GM12878 (cell line): ENCODE data around the gene MTHFR. TPM values are rescaled to one million over a fixed set of nuclear protein-coding genes. Genes with fewer than 3 reads are reported as not detected.

Experiments
- CEBPB ChIP-seq, 2 experiments: fragments of 150-350 bp in 1 of 2; IDR thresholded peaks; 2 replicates each; pipeline ENCODE4 v1.6.1; 2012 to 2014; ENCODE audit warnings: low read depth in 2 of 2, low read length in 2 of 2, borderline replicate concordance in 1 of 2, inconsistent platforms in 1 of 2
- CHD1 ChIP-seq: IDR thresholded peaks from 2 replicates; pipeline ENCODE4 v1.6.1; 2012; ENCODE audit warnings: low read depth, low read length, improper control_type of control experiment
- HDAC2 ChIP-seq: fragments of 200-600 bp; sonication (generic); IDR thresholded peaks from 2 replicates; pipeline ENCODE4 v1.6.1; 2017
- IRF4 ChIP-seq: IDR thresholded peaks from 2 replicates; pipeline ENCODE4 v1.6.1; 2011; ENCODE audit warnings: low read depth, low read length
- KAT2A ChIP-seq: conservative IDR thresholded peaks from 2 replicates; pipeline ENCODE4 v1.6.1; 2011; ENCODE audit warnings: low read depth, low read length; ENCODE audit not compliant: control insufficient read depth
- KDM1A ChIP-seq: fragments of 200-600 bp; sonication (generic); IDR thresholded peaks from 2 replicates; pipeline ENCODE4 v1.6.1; 2016; ENCODE audit warnings: borderline replicate concordance
- MEF2B ChIP-seq: fragments of 450-650 bp; IDR thresholded peaks from 2 replicates; pipeline ENCODE4 v1.6.1; 2018; ENCODE audit warnings: mild to moderate bottlenecking, moderate library complexity; ENCODE audit not compliant: partially characterized antibody, poor library complexity, severe bottlenecking
- MTA2 ChIP-seq: fragments of 450-650 bp; IDR thresholded peaks from 2 replicates; pipeline ENCODE4 v1.6.1; 2016; ENCODE audit warnings: low read depth, mild to moderate bottlenecking, moderate library complexity
- MTA3 ChIP-seq: IDR thresholded peaks from 2 replicates; pipeline ENCODE4 v1.6.1; 2012; ENCODE audit warnings: low read length, inconsistent platforms, borderline replicate concordance
- MXI1 ChIP-seq: fragments of 150-350 bp; IDR thresholded peaks from 2 replicates; pipeline ENCODE4 v1.6.1; 2011; ENCODE audit warnings: low read depth, mild to moderate bottlenecking, inconsistent platforms, low read length, improper control_type of control experiment
- NR2F1 ChIP-seq: fragments of 450-650 bp; conservative IDR thresholded peaks from 2 replicates; pipeline ENCODE4 v1.6.1; 2017; ENCODE audit warnings: mild to moderate bottlenecking
- POLR2AphosphoS5 ChIP-seq: IDR thresholded peaks from 2 replicates; pipeline ENCODE4 v1.6.1; 2011; ENCODE audit warnings: mild to moderate bottlenecking, low read length, inconsistent platforms
- RAD21 ChIP-seq: IDR thresholded peaks from 2 replicates; pipeline ENCODE4 v1.6.1; 2011; ENCODE audit warnings: mild to moderate bottlenecking, low read depth, low read length, moderate library complexity; ENCODE audit not compliant: insufficient read depth
- SRF ChIP-seq, 2 experiments: IDR thresholded peaks; 2 replicates each; pipeline ENCODE4 v1.6.1; 2011; ENCODE audit warnings: low read depth in 2 of 2, low read length in 2 of 2, mild to moderate bottlenecking in 1 of 2, moderate library complexity in 1 of 2
- STAT1 ChIP-seq: fragments of 450-650 bp; conservative IDR thresholded peaks from 2 replicates; pipeline ENCODE4 v1.6.1; 2014; ENCODE audit warnings: antibody characterized with exemption, mild to moderate bottlenecking
- SUZ12 ChIP-seq: fragments of 200-600 bp; sonication (generic); IDR thresholded peaks from one replicate; pipeline ENCODE4 v1.6.1; 2018; ENCODE audit warnings: antibody characterized with exemption, mild to moderate bottlenecking; ENCODE audit not compliant: unreplicated experiment
- TCF3 ChIP-seq: IDR thresholded peaks from 2 replicates; pipeline ENCODE4 v1.6.1; 2012; ENCODE audit warnings: low read depth, mild to moderate bottlenecking, low read length, borderline replicate concordance; ENCODE audit not compliant: insufficient read depth
- ZBED1 ChIP-seq: IDR thresholded peaks from 2 replicates; pipeline ENCODE4 v1.6.1; 2016; ENCODE audit warnings: borderline replicate concordance
- ZNF622 ChIP-seq: fragments of 450-650 bp; IDR thresholded peaks from 2 replicates; pipeline ENCODE4 v1.6.1; 2017; ENCODE audit warnings: mild to moderate bottlenecking, inconsistent platforms
- polyA plus RNA-seq, 11 experiments: library from polyadenylated mRNA; depleted of rRNA in 4 of 11; unstranded in 6 of 11; stranded (reverse) in 5 of 11; fragments of >200 nt; fragmentation: Nextera tagmentation in 4 of 11; fragmentation: Illumina TruSeq in 1 of 11; extraction: Ambion mirVana in 4 of 11; extraction: Trizol in 1 of 11; gene quantifications; 1 replicate in 1 of 11; 2 replicates in 10 of 11; pipeline versions ENCODE4 v1.2.1 to v1.2.3, GENCODE V29; 2011 to 2016; ENCODE audit warnings: inconsistent platforms in 2 of 11, missing spikeins in 2 of 11, low read depth in 1 of 11
- total RNA-seq, 4 experiments: library from RNA; depleted of rRNA in 3 of 4; stranded (reverse); fragments of >200 nt in 3 of 4; fragmentation: Illumina TruSeq in 1 of 4; extraction: Trizol in 1 of 4; gene quantifications; 2 replicates each; pipeline versions ENCODE4 v1.2.1 to v1.2.3, GENCODE V29; 2013 to 2021
- TF ChIP-seq, protein P1 (sequence below), 3 experiments: IDR thresholded peaks in 2 of 3; conservative IDR thresholded peaks in 1 of 3; 2 replicates each; pipeline ENCODE4 v1.5.1; 2011; ENCODE audit warnings: low read depth in 3 of 3, low read length in 3 of 3, mild to moderate bottlenecking in 3 of 3, control low read depth in 2 of 3, moderate library complexity in 2 of 3, inconsistent platforms in 1 of 3, mixed read lengths in 1 of 3; ENCODE audit not compliant: control insufficient read depth in 2 of 3, insufficient read depth in 1 of 3; ENCODE audit errors: extremely low read depth in 1 of 3
- TF ChIP-seq, protein P2 (sequence below): fragments of 450-650 bp; IDR thresholded peaks from 2 replicates; pipeline ENCODE4 v1.6.1; 2018; ENCODE audit warnings: borderline replicate concordance, mild to moderate bottlenecking; ENCODE audit not compliant: partially characterized antibody
- TF ChIP-seq, protein P3 (sequence below): fragments of 450-650 bp; conservative IDR thresholded peaks from 2 replicates; pipeline ENCODE4 v1.6.1; 2017; ENCODE audit warnings: mild to moderate bottlenecking, moderate library complexity
- TF ChIP-seq, protein P4 (sequence below): fragments of 450-650 bp; IDR thresholded peaks from 2 replicates; pipeline ENCODE4 v1.6.1; 2016; ENCODE audit warnings: mild to moderate bottlenecking

MTHFR gene
- total and polyA plus RNA-seq, 10 of the 15 experiments (the other 5 are each of a cell fraction or from before 2014, with no cell fraction given) = 1.0 to 16.8 (median 9.4) TPM

DNA sequence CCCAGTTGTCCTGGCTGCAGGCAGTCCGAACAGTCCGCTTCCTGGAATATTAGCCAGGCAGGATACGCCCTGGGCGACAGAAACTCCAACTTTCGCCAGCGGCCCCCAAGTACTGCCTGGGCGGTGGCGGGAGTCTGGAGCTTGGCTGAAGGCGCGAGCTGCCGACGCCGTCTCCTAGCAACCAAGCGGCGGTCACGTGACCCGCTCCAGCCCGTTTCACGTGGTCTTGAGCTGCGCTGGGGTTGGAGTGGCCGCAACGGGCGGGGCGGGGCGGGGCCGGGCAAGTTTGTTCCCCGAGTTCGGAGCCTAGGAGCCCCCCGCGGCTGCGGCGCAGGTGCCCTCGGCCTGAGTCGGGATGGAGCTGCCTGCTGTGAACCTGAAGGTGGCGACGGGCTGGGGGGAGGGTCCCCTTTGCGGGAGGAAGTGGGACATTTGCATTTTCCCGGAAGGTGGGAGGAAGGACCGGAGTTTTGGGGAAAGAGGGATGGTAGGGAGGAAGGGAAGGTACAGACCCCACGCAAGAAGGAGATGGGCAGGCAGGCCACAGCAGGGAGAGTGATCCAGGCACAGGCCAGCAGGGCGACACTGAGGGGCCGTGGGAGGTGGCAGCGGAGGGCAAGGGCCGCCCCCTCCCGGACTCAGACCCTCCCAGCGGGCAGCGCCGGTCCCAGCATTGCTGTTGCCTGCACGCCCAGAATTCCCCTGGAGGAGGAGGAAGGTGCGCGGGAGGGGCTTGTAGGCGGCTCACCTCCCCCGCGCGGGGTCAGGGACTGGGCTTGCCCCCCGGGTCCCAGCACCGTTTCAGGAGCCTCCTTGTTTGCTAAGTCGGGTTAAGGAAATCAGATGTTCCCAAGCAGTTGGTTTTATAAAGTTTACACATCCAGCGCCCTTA, 69.7 kb downstream of the MTHFR start, which contains the start of gene AGTRAP (continued):
- TF ChIP-seq, protein P1, sequence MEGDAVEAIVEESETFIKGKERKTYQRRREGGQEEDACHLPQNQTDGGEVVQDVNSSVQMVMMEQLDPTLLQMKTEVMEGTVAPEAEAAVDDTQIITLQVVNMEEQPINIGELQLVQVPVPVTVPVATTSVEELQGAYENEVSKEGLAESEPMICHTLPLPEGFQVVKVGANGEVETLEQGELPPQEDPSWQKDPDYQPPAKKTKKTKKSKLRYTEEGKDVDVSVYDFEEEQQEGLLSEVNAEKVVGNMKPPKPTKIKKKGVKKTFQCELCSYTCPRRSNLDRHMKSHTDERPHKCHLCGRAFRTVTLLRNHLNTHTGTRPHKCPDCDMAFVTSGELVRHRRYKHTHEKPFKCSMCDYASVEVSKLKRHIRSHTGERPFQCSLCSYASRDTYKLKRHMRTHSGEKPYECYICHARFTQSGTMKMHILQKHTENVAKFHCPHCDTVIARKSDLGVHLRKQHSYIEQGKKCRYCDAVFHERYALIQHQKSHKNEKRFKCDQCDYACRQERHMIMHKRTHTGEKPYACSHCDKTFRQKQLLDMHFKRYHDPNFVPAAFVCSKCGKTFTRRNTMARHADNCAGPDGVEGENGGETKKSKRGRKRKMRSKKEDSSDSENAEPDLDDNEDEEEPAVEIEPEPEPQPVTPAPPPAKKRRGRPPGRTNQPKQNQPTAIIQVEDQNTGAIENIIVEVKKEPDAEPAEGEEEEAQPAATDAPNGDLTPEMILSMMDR (IDR thresholded peaks at IDR 0.05 in 2 of 3, conservative IDR thresholded peaks at IDR 0.05 in 1 of 3; ENCODE audit: control insufficient read depth in 2 of 3, extremely low read depth in 1 of 3, insufficient read depth in 1 of 3, low read depth in 3 of 3, low read length in 3 of 3) = 0 out of 6 replicates have a peak, but pooled peaks of 1 of the 3 experiments have one; percentile 1
- TF ChIP-seq SRF (IDR thresholded peaks at IDR 0.05; ENCODE audit: low read depth in 2 of 2, low read length in 2 of 2) (no peak; a peak in 1 of 4 replicates), MTA2 (no peak), CEBPB (IDR thresholded peaks at IDR 0.05; ENCODE audit: borderline replicate concordance in 1 of 2, low read depth in 2 of 2, low read length in 2 of 2) (no peak), MTA3 (peak; percentile 39; the same call in 1 of the 2 replicates), POLR2AphosphoS5 (no peak; the same call in 1 of the 2 replicates), TCF3 (no peak), MEF2B (peak; percentile 62), SUZ12 (no peak), STAT1 (no peak), ZBED1 (no peak), KDM1A (no peak), MXI1 (peak; percentile 92), KAT2A (no peak), ZNF622 (no peak), CHD1 (no peak), NR2F1 (peak; percentile 39; the same call in 1 of the 2 replicates), RAD21 (no peak), IRF4 (no peak), HDAC2 (no peak)
- TF ChIP-seq, protein P2, sequence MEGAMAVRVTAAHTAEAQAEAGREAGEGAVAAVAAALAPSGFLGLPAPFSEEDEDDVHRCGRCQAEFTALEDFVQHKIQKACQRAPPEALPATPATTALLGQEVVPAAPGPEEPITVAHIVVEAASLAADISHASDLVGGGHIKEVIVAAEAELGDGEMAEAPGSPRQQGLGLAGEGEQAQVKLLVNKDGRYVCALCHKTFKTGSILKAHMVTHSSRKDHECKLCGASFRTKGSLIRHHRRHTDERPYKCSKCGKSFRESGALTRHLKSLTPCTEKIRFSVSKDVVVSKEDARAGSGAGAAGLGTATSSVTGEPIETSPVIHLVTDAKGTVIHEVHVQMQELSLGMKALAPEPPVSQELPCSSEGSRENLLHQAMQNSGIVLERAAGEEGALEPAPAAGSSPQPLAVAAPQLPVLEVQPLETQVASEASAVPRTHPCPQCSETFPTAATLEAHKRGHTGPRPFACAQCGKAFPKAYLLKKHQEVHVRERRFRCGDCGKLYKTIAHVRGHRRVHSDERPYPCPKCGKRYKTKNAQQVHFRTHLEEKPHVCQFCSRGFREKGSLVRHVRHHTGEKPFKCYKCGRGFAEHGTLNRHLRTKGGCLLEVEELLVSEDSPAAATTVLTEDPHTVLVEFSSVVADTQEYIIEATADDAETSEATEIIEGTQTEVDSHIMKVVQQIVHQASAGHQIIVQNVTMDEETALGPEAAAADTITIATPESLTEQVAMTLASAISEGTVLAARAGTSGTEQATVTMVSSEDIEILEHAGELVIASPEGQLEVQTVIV = no peak
- TF ChIP-seq, protein P3, sequence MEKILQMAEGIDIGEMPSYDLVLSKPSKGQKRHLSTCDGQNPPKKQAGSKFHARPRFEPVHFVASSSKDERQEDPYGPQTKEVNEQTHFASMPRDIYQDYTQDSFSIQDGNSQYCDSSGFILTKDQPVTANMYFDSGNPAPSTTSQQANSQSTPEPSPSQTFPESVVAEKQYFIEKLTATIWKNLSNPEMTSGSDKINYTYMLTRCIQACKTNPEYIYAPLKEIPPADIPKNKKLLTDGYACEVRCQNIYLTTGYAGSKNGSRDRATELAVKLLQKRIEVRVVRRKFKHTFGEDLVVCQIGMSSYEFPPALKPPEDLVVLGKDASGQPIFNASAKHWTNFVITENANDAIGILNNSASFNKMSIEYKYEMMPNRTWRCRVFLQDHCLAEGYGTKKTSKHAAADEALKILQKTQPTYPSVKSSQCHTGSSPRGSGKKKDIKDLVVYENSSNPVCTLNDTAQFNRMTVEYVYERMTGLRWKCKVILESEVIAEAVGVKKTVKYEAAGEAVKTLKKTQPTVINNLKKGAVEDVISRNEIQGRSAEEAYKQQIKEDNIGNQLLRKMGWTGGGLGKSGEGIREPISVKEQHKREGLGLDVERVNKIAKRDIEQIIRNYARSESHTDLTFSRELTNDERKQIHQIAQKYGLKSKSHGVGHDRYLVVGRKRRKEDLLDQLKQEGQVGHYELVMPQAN = peak; percentile 91
- TF ChIP-seq, protein P4, sequence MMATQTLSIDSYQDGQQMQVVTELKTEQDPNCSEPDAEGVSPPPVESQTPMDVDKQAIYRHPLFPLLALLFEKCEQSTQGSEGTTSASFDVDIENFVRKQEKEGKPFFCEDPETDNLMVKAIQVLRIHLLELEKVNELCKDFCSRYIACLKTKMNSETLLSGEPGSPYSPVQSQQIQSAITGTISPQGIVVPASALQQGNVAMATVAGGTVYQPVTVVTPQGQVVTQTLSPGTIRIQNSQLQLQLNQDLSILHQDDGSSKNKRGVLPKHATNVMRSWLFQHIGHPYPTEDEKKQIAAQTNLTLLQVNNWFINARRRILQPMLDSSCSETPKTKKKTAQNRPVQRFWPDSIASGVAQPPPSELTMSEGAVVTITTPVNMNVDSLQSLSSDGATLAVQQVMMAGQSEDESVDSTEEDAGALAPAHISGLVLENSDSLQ = no peak; the same call in 1 of the 2 replicates
